ENCODE measurements around the gene EIF4H. TPM values are rescaled to one million over a fixed set of nuclear protein-coding genes. Genes with fewer than 3 reads are reported as not detected.
"Not testable (repeated sequence)": the region's sequence is repeated elsewhere in the genome, so short reads cannot be mapped to it uniquely, and the experiment has no call there.

EIF4H gene
- 433 and 448 TPM in 2 replicates for total RNA-seq (2014; rRNA removed)
- polyA plus RNA-seq (2012): 362 TPM

DNA sequence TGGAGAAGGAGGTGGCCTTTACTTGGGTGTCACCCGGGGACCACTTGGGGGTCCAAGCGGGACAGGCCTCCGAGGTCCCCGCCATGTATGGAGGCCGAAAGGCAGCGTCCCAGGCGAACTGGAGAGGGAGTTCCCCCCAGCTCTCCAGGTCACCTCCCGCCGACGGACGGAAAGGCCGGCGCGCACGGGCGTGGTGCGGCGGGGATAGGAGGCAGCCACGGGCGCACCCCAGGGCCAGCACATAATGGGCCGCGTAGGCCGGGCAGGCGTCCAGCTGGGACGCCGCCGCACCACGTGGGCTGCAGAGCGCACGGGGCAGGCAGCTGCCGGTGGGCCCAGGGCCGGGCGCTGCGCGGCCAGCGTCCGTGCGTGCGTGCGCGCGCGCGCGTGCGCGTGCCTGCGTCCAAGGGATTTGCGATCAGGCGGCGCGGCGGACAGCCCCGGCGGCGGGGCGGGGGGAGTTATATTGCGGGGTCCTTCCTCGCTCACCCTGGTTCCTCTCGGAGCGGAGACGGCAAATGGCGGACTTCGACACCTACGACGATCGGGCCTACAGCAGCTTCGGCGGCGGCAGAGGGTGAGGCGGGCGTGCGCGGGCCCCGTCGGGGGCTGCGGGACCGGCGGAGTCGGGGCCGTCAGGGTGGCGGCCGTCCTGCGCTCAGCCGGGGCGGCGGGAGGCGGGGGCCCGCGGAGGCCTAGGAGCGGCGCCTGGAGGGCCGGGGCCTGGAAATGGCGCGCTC lies at the start of gene EIF4H:
EIF4H (plus strand) TSS at position 491 of the 740 bp plus-strand sequence; CDS start at position 519, 28 bp downstream.
- peak; percentile 96 for DNase-seq (ENCODE audit: low read depth)

DNA sequence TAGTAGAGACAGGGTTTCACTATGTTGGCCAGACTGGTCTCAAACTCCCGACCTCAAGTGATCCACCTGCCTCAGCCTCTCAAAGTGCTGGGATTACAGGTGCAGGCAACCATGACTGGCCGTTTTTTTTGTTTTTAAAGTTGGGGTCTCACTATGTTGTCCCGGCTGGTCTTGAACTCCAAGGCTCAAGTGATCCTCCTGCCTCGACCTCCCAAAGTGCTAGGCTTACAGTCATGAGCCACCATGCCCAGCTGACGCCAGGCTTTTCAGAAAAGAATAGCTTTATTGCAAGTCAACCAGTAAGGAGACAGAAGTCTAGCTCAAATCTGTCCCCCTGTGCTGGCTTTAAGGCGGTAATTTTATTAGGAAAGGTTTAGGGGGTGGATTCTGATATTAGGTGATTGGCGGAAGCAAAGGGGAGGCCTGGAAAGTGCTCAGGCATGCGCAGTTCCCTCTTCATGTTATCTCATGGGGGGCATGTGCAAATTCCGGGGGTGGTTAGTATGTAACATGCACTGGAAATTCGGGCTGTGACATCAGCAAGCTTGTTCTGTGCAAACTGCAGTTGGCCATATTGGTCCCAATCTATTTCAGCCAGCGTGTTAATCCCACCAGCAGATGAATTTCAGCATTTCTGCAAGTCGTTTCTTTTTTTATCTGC lies 47.8 kb upstream of the EIF4H start:
- DNase-seq (ENCODE audit: low read depth): no peak

DNA sequence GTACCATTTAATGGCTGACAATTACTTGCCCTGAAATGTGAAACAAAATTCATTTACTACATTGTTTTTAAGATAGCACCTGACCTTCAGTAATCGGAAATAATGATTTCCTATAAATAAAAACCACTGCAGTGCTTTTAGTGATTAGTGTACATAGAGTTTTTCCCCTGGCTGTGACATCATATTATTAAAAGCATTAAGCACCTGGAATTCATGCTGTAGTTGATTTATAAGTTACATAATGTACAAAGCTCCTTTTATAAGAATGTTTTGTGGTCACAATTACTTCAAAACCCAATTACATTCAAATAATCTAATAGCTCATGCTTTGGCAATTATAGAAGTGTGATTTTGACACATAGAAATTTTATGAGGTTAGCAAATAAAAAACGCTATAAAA lies 44.3 kb upstream of the EIF4H start:
- DNase-seq (ENCODE audit: low read depth): no peak

- DNase-seq (ENCODE audit: low read depth): no peak
These were observed 43.6 kb upstream of the EIF4H start for GRCh38 chr7:74130518-74130917.

GRCh38 chr7:74134117-74134620 lies 40.0 kb upstream of the EIF4H start:
- DNase-seq (ENCODE audit: low read depth): no peak

DNA sequence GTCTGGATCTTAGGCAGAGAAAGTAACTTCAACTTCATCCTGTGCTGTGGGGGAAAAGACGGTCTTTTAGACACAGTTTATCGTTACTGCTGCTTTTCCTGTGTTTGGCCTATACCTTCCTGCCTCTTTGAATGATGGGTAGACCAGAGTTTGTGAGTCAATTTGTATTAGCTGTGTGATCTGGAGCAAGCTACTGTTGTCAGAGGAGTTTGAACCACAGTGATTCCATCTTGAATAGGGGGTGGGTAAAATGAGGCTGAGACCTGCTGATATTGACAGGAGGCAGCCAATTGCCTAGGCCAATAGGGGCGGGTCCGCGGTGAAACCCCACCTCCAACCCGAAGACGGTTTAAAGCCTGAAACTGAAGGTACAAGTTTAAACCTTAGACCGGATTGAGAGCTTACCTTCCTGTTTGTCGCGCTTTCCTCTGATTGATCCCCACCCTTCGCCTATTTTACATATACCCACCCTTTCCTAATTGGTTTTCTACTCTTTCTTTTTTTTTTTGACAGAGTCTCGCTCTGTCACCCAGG lies 35.8 kb upstream of the EIF4H start:
- DNase-seq (ENCODE audit: low read depth): no peak

GRCh38 chr7:74138945-74139843 lies 35.0 kb upstream of the EIF4H start:
- no peak for DNase-seq (ENCODE audit: low read depth)

DNA sequence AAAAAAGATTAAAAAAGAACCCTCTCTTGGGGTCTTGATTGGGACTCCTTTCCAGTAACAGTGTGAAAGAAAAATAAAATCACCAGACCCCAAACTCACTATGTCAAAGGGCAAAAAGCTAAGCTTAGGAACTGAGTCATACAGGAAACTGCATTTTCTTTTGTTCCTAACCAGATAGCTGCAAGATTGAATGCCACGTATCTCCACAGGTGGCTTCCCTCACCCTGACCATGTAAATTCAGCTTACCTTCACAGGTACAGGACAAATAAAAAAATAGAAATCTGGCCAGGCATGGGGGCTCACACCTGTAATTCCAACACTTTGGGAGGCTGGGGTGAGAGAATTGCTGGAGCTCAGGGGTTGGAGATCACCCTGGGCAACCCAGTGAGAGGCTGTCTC lies 32.5 kb upstream of the EIF4H start:
- DNase-seq (ENCODE audit: low read depth): no peak

GRCh38 chr7:74143383-74143782 lies 30.8 kb upstream of the EIF4H start:
- DNase-seq (ENCODE audit: low read depth): no peak

GRCh38 chr7:74148491-74148890 lies 25.7 kb upstream of the EIF4H start:
- DNase-seq (ENCODE audit: low read depth): no peak

DNA sequence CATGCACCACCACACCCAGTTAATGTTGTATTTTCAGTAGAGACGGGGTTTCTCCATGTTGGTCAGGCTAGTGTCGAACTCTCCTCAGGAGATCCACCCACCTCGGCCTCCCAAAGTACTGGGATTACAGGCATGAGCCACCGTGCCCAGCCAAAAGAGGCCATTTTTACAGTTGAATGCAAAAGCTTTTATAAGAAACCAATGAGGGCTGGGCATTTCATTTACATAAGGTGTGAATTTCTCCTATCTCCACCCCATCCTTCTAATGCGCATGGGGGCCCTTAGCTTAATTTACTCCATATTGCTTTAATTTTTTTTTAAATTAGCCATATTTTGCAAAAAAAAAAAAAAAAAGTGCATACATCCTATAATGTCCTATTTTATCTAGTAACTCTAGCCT lies 25.1 kb upstream of the EIF4H start:
- DNase-seq (ENCODE audit: low read depth): no peak

DNA sequence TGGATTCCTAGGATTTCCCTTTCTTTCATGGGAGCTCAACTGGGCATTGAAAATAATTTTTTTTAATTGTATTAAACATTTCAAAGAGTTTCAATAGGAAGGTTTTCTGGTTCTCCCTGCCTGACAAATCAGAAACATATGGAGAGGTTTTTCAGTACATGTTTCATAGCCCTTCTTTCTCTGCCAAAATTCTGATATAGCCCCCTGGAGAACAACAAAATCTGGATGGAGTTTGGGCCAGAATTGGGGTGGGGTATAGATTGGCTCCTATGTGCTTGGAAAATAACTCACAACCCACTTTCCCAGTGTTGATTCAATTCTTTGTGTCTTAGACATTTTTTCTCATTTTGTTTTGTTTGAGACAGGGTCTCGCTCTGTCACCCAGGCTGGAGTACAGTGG lies 24.6 kb upstream of the EIF4H start:
- no peak for DNase-seq (ENCODE audit: low read depth)

- DNase-seq (ENCODE audit: low read depth): no peak
These were observed 20.4 kb upstream of the EIF4H start for GRCh38 chr7:74153736-74154135.

- DNase-seq (ENCODE audit: low read depth): no peak
These were observed 18.3 kb upstream of the EIF4H start for GRCh38 chr7:74155810-74156395.

GRCh38 chr7:74157605-74158004 lies 16.6 kb upstream of the EIF4H start:
- DNase-seq (ENCODE audit: low read depth): no peak

GRCh38 chr7:74164985-74165456 lies 9.1 kb upstream of the EIF4H start:
- peak; percentile 31 for DNase-seq (ENCODE audit: low read depth)

DNA sequence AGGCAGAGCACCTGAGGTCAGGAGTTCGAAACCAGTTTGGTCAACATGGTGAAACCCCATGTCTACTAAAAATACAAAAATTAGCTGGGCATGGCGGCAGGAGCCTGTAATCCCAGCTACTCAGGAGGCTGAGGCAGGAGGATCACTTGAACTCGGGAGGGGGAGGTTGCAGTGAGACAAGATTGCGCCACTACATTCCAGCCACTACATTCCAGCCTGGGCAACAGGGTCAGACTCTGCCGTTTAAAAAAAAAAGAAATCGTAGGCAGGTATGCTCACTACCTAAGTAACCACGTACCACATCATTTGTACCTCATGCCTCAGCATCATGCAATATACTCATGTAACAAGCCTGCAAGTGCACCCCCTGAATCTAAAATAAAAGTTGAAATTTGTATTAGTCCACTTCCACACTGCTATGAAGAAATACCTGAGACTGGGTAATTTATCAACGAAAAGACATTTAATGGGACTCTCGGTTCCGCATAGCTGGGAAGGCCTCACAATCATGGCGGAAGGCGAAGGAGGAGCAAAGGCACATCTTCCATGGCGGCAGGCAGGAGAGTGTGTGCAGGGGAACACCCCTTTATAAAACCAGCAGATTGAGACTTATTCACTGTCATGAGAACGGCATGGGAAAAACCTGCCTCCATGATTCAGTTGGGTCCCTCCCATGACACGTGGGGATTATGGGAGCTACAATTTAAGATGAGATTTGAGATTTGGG lies 8.1 kb upstream of the EIF4H start:
- DNase-seq (ENCODE audit: low read depth): no peak

DNA sequence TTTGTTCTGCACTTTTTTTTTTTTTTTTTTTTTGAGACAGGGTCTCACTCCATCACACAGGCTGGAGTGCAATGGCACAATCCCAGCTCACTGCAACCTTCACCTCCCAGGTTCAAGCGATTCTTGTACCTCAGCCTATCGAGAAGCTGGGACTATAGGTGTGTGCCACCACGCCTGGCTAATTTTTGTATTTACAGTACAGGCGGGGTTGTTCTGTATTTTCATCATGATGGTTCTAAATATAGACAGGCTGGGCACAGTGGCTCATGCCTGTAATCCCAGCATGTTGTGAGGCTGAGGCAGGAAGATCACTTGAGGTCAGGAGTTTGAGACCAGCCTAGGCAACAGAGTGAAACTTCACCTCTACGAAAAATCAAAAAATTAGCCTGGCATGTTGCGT lies 6.8 kb upstream of the EIF4H start:
- DNase-seq (ENCODE audit: low read depth): not testable (repeated sequence)

GRCh38 chr7:74173074-74173473 lies 1.1 kb upstream of the EIF4H start:
- DNase-seq (ENCODE audit: low read depth): no peak

DNA sequence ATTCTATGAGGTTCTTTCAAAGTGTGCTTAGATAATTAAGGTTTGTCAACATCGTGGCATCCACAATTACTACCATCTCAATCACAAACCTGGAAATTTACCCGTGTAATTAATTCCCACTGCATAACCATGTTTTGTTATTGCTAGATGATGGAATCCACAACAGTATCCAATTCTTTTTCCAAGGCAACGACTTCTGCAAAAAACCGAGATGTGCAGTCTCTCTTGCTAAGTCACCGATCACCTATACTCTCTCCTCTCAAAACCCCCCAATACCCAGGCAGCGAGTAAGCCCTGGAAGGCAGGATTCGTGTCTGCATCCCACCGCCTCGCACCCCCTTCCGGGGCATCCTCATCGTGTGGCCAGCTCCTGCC lies 678 bp upstream of the EIF4H start:
- DNase-seq (ENCODE audit: low read depth): no peak

Data from LHCN-M2 (cell line).